Measurements from ENCODE around the gene SLCO3A1. TPM values are rescaled to one million over a fixed set of nuclear protein-coding genes. Genes with fewer than 3 reads are reported as not detected.

SLCO3A1 gene
- total and polyA plus RNA-seq, 2 of the 8 experiments (the other 6 are each of a cell fraction or from before 2014, with no cell fraction given), result 15.1 to 20.4 TPM

GRCh38 chr15:91909574-91909973 lies 56.1 kb downstream of the SLCO3A1 start:
- CTCF ChIA-PET (ENCODE audit: partially characterized antibody), result interaction anchor here (0.8 to 2.3 kb wide), 5 partner anchors 17 to 169 kb away, joined by 3 to 10 read pairs (median 3); no protein-coding TSS in a partner anchor

More at GRCh38 chr15:91909574-91909973, 56.1 kb downstream of the SLCO3A1 start:
- no peaks in the 10 kb centered on the region for H3K23me2 ChIP-seq (ENCODE audit: low read depth, low read length)
- FAIRE-seq, result no peak
- no peak overlapping the region for H3K4me2 ChIP-seq (ENCODE audit: insufficient read depth in 1 of 2, low read depth in 2 of 2, low read length in 2 of 2)
- no peak overlapping the region for H3K14ac ChIP-seq (ENCODE audit: insufficient read length)
- no peak overlapping the region for H2BK12ac ChIP-seq (ENCODE audit: low read depth, low read length)
- H4K91ac ChIP-seq (replicated peaks; ENCODE audit: insufficient read length, low read length), result no peak overlapping the region
- peaks cover 0 to 2% (median 0%) of the 10 kb centered on the region in 4 experiments; a peak in 2 of 7 replicates for H3K4me1 ChIP-seq (replicated peaks in 1 of 4; ENCODE audit: control insufficient read depth in 3 of 4, insufficient read depth in 4 of 4, low read length in 3 of 4)
- H2AFZ ChIP-seq (ENCODE audit: low read length), result no peak overlapping the region
- no peak overlapping the region for H3K23ac ChIP-seq (ENCODE audit: insufficient read length)
- H3K56ac ChIP-seq (replicated peaks; ENCODE audit: insufficient read length, low read depth, low read length), result no peak overlapping the region
- no peak for DNase-seq (ENCODE audit: low read depth in 1 of 2, low spot score in 2 of 2)
- H2BK15ac ChIP-seq (ENCODE audit: low read length), result no peak overlapping the region
- no peak overlapping the region for H4K5ac ChIP-seq (ENCODE audit: insufficient read length, low read depth, low read length)
- POLR2A ChIA-PET (ENCODE audit: partially characterized antibody), result no interaction called here
- H4K8ac ChIP-seq (ENCODE audit: extremely low read depth, insufficient read depth, low read length), result no peak overlapping the region
- H3K9ac ChIP-seq (replicated peaks in 1 of 4; ENCODE audit: extremely low read depth in 1 of 4, low read depth in 3 of 4, low read length in 3 of 4), result no peak overlapping the region
- no peak overlapping the region for H2BK20ac ChIP-seq (ENCODE audit: low read length)
- no peak overlapping the region for H2BK120ac ChIP-seq (replicated peaks; ENCODE audit: low read depth, low read length)
- H3K79me2 ChIP-seq (ENCODE audit: control insufficient read depth in 1 of 2, insufficient read depth in 2 of 2, low read length in 2 of 2), result no peaks in the 10 kb centered on the region
- no peaks in the 10 kb centered on the region for H3K27me3 ChIP-seq (replicated peaks in 1 of 4; ENCODE audit: control insufficient read depth in 3 of 4, extremely low read depth in 1 of 4, insufficient read depth in 3 of 4, low read length in 3 of 4)
- no peak overlapping the region for H2BK5ac ChIP-seq (ENCODE audit: low read depth, low read length)
- no peak overlapping the region for H2AK5ac ChIP-seq (ENCODE audit: low read depth, low read length)
- H3K27ac ChIP-seq (ENCODE audit: low read depth, low read length), result no peak overlapping the region
- H3K4me3 ChIP-seq (ENCODE audit: extremely low read depth in 1 of 4, insufficient read depth in 2 of 4, low read depth in 3 of 4, low read length in 4 of 4), result no peak overlapping the region
- H3K18ac ChIP-seq (ENCODE audit: extremely low read depth, low read length), result peak overlapping the region; percentile 41; the same call in 1 of the 2 replicates
- WGBS, 2 experiments (ENCODE audit: extremely low coverage in 1 of 2, insufficient coverage in 1 of 2, insufficient read length in 1 of 2, insufficient replicate concordance in 2 of 2, low coverage in 1 of 2, low lambda C conversion rate in 2 of 2, missing lambda C conversion rate in 1 of 2), result 90% methylated on average over 7 of the region's 7 CpGs; no CpG with 5 or more reads in 1 of the 2 experiments
- no peaks in the 10 kb centered on the region; the same call in 1 of the 2 replicates for H3K79me1 ChIP-seq (ENCODE audit: low read depth, low read length)
- no peaks in the 10 kb centered on the region for H4K20me1 ChIP-seq (replicated peaks in 1 of 2; ENCODE audit: control insufficient read depth in 1 of 2, insufficient read depth in 2 of 2, low read length in 2 of 2)
- H3K9me3 ChIP-seq (ENCODE audit: insufficient read depth in 2 of 2, low read depth in 1 of 2, low read length in 1 of 2), result no peaks in the 10 kb centered on the region
- H3K36me3 ChIP-seq (ENCODE audit: control insufficient read depth in 2 of 4, insufficient read depth in 4 of 4, low read length in 3 of 4), result no peaks in the 10 kb centered on the region
- TF ChIP-seq RXRA (IDR thresholded peaks at IDR 0.05; ENCODE audit: insufficient read depth, low read depth, low read length) (no peak), NANOG (IDR thresholded peaks at IDR 0.05; ENCODE audit: insufficient read depth, low read depth, low read length, poor library complexity, severe bottlenecking) (no peak), YY1 (IDR thresholded peaks at IDR 0.05; ENCODE audit: low read depth, low read length) (no peak), HDAC6 (IDR thresholded peaks at IDR 0.05; ENCODE audit: low read depth, low read length) (no peak), CTCF (IDR thresholded peaks at IDR 0.05; ENCODE audit: control extremely low read depth in 1 of 3, insufficient read depth in 1 of 3, low read depth in 1 of 3, low read length in 3 of 3) (no peak)
- H3K4ac ChIP-seq (replicated peaks; ENCODE audit: insufficient read length, low read depth, low read length), result no peak overlapping the region
